ENCODE measurements around the gene MGP.

The MGP gene

DNA sequence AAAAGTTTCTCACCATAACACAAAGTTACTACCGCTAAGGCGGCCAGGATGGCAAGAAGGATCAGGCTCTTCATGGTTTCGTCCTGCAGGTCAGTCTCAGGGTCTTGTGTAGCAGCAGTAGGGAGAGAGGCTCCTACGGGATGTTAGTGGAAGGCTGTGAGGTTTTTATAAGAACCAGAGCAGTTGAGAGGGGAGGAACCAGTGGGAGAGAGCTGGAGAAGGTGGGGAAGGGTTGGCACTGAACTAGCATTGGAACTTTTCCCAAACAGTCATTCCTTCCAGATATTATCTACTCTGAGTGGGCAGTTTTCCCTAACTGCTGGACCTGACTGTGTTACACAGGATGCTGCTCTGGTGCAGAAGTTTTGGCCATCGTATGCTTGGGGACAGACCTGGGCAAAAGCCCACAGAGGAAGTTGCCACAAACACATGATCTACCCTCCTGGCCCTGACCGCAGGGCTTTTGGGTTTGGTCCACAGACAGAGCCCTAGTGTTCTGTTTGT, at the start of gene MGP:
TSS of gene MGP (minus strand) at position 137 of the 504 bp plus-strand sequence. CDS start at position 74, 63 bp downstream.
- peak; percentile 21 for DNase-seq

DNA sequence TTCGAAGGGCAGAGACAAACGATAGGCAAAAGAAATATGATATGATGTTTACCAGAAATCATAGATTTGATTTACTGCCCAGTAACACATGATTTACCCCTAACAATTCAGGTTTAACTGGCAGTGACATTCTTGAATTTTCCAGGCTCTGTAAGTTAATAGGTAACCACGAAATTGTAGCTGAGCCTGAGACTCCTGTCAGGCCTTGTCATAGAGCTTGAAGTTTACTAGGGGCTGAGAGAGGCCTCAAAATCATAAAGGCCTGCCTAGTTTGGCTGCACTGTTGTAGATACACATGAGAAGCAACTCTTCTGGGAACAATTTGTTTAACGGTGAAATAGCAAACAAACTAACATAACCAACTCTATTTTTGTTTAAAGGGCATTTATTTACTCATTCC, 49.4 kb upstream of the MGP start:
- no peak for DNase-seq

DNA sequence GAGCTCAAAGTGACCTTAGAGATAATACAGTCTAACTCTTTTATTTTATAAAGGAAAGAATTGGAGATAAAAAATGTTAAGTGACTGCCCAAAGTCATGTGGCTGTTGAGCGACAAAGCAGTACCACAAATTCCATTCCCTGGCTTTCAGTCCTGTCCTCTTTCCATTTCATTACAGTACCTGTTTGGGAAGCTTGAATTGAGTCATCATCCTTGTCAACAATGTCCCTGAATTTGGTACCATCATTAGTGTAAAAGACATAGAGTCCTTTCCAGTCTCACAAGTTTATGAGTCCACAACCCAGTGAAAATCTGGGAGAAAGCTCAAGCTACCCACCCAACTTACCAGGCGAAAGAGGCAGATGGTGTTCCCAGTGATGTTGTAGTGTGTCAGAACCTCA, 48.9 kb upstream of the MGP start:
- DNase-seq = no peak

DNA sequence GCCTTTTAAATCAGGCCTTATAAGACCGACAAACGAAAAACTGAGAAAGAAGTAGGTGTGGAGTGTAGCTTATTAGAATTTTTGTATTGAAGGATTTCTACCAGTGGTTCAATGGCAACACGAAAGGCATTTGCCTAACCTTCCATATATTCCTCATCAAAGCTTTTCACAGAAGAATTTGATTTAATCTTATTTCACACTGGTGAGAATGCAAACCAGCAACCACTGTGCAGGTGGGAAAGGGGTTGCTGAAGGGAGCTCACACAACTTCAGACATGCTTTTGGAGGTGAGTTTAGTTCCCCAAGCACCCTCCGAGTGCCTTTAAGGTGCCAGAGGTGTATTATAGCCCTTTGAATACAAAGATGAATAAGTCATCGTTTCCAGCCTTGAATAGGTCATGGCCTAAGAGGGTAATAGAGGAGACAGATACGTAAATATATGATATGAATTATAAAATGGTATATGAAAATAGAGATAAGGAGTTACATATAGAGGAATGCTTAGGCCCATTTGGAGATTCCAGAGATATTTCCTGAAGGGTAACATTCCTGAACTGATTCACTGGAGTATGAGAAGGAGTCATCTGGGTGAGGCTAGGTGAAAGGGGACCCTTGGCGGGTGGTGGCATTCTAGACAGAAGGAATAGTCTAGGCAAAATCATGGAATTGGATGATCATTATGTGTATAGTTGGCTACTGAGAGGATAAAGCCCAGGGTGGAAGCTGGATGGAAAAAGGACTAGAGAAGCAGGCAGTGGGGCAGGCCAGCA, 46.3 kb upstream of the MGP start:
- DNase-seq = no peak

DNA sequence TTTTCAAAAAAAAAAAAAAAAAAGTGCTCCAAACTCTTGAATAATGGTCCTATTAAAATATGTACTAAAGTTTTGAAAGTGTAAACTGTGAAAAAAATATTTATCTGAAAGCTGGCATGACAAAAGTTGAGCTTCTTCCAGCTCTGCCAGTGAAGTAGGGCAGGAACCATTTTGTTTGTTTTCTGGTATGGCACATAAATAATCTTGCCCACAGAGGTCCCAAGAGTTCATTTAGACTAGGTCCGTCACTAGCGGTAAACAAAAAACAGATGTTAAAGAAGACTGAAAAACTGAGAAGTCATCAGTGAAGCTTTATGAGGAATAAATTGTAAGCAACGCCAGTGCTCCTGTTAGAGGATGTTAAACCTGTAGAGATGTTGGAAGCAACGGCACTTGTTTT, 45.7 kb upstream of the MGP start:
- no peak for DNase-seq

DNA sequence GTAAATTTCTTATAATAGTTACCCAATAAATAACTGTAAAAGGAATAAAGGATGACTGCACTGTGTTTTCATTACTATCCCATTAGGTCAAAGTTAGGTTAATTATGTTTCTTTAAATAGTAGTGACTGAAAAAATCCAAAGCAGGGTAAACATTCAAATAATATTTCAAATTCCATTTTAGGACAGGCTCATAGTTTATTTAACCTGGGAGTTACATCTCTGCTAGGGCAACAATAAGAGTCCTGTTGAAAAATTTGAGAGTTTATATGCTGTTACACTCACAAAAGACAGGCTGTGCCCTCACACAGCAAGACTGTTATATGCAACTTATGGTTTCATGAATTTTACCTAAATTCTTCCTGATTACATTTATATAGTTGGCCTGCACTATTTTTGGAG, 44.6 kb upstream of the MGP start:
- DNase-seq = no peak

DNA sequence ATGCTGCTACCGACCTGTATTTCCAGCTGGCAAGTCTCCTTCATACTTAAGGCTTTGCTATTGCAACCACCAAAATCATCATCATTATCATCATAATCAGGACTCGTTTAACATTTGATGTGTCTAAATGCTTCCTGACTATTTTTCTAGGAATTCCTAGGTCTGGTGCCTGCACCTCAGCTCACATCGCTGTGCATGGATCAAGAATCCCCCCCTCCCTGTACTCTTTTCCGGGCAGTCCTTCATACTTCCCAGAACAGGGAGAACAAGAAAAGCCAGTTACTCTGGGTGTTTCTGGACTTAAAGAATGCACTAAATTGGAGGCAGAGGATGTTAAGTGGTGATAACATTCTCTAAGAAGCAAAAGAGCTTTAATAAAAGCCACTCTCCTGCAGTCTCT, 43.3 kb upstream of the MGP start:
- DNase-seq = no peak

DNA sequence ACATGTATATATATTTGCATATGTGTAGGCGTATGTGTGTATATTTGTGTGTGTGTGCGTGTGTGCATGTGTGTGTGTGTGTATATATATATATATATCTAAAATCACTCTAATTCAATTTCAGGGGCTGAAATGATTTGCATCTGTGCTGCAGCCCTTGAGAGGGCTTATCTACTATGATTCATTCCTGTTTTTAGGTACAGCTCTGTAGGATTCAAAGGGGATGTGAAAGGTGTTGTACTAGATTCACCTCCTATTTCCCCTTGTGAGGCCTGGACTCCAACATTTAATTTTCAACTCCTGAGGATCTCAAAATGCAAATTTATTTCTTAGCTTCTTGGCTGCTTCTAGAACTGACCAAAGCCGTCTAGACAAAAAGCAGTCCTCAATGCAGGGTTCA, 41.6 kb upstream of the MGP start:
- DNase-seq = no peak

DNA sequence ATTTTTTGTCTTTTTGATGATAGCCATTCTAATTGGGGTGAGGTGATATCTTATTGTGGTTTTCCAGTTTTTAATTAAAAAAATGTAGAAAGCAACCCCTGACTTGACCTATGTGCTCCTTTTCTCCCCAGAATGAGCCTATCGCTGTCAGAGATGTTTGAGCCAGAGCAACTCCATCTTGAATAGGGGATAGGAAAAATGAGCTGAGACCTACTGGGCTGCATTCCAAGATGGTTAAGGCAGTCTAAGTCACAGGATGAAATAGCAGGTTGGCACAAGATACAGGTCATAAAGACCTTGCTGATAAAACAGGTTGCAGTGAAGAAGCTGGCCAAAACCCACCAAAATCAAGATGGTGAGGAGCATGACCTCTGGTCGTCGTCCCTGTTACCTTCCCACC, 38.9 kb upstream of the MGP start:
- no peak for DNase-seq

DNA sequence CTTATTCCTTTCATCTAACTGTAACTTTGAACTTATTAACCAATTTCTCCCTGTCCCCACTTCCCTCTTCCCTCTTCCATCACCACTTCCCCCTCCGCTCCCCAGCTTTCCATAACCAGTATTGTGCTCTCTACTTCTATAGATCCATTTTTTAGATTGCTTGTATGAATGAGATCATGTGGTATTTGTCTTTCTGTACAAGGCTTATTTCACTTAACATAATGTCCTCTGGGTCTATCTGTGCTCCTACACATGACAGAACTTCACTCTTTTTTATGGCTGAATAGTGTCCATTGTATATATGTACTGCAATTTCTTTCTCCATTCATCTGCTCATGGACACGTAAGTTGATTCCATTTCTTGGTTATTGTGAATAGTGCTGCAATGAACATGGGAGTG, 38.3 kb upstream of the MGP start:
- no peak for DNase-seq

DNA sequence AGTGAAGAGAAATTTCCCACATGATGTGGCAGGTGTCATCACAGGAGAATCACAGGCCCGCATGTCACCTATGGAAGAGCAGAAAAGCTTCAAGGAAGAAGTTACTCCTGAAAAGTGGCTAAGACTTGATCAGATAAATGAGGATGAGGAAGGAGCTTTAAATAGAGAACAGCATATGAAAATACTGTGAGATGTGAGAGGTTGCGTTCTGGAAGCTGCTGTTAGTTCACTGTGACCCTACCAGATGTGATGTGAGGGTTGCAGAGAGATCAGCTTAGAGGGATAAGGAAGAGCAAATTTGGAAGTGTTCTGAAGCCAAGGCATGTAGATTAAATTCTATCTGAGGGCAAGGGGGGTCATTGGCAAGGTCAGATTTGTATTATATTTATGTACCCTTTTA, 35.6 kb upstream of the MGP start:
- DNase-seq = no peak

DNA sequence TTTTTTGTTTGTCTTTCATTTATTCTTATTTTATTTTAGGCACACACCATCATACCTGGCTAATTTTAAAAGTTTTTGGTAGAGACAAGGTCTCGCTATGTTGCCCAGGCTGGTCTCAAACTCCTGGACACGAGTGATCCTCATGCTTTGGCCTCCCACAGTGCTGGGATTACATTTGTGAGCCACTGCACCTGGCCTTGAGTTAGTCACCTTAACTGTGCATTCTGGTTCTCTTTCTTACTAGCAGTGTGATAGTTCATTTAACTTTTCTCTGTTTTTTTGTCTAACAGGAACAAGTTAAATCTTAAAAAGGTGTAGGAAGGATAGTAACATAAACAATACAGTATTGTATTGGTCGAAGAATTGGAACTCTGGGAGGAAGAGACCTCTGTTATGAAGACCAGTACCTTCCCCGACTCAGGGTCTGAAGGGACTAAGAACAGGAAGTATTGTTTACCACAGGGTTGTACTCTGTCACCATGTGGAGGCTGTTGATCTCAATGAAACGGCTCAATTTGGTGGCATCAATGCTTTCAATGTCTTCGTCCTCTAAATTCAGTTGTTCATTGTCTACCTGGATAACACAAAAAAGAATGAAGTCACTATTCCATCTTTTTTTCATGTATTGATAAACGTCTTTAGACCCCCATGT, 34.9 kb upstream of the MGP start:
- no peak for DNase-seq

DNA sequence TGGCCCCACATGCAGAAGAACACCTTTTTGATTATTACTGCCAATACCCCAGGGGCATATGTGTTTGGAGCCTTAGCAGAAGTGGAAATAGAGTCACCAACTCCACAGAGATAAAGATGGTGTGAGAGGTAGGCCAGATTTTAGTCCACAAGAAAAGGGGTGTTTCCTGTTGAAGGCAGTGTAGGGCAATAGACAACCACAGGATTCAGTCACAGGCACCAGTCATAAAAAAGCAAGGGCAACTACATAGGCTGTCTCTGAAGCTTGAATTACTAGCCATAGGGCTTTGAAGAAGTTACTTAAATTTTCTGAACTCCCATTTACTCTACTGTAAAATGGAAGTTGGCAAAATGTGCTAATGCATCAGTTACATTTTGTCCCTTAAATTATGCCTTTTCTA, 33.8 kb upstream of the MGP start:
- no peak for DNase-seq

DNA sequence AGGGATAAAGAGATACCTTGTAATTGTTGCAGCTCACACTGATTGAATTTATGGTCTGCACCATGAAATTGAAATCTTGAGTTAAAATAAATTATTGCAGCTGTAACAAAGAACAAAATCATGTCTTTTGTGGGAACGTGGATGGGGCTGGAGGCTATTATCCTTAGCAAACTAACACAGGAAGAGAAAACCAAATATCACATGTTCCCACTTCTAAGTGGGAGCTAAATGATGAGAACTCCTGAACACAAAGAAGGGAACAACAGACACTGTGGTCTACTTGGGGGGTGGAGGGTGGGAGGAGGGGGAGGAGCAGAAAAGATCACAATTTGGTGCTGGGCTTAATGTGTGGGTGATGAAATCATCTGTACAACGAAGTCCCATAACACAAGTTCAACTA, 30.1 kb upstream of the MGP start:
- DNase-seq = no peak

DNA sequence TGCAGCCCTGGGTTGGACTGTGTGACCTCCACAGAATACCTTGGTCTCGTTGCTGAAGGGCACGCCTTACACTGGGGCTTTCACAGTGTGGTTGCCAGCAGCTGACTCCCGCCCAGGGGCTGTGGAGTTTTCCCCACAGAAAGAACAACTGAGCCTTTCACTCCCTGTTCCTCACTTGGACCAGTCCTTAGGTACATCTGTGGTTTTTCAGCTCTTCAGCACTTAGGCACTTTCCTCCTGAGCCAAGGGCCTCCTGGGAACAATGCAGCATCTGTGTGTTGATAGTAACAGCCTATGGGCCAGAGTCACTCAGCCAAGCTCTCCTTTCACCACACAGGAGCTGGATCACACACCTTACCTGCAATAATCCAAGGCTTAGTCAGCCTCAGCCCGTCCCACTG, 27.7 kb upstream of the MGP start:
- no peak for DNase-seq

DNA sequence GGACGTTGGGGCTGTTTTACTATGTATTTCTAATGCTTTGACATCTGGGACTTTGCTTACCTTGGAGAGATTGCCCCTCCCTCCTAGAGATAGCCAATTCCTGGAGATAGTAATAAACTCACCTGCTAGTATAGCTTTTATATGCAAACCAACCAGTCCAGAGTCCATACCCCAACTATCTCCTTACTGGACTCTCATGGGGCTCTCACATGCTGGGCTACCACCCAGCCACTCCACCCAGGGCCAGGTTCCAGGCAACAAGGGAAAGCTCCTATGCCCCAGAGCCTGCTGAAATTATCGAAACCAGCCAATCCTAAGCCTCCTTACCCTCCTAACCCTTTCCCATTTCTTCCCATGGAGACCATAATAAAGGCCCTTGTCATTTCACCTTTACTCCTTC, 25.5 kb upstream of the MGP start:
- DNase-seq = no peak

DNA sequence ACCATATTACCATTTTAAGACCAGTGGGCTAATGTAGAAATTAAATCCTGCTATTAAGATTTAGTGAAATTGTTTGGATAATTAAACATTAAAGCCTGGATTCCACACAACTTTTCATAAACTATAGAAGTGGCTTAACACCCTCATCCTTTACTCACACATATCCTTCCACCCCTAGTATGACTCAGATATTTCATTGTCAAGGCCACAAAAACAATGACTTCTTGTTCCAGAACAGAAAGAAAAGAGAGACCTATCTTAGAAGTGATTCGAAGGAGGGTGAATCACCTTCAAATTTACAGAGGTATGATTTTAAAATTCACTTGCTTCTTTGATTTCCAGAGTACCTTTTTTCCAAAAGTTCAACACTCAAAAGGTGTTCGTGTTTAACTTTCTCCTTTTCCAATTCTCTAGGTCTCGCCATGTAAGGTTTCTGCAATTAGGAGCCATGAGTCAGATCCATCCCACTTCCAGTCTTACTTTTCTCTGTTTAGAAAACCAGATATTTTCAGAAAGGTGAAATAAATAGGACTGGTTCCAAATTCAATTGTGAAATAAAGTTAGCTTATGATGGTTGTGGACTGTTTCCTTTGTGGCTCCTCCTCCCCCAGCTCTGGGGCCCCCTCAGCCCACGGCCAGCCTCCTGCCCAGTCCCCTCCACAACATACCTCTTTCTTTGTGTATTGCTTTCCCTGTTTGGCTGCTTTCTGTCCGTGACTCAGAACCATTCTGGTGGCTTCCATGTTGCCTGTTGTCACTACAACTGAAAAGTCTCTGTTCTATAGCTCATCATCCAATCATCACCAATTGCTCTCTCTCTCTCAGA, 24.6 kb upstream of the MGP start:
- no peak for DNase-seq

DNA sequence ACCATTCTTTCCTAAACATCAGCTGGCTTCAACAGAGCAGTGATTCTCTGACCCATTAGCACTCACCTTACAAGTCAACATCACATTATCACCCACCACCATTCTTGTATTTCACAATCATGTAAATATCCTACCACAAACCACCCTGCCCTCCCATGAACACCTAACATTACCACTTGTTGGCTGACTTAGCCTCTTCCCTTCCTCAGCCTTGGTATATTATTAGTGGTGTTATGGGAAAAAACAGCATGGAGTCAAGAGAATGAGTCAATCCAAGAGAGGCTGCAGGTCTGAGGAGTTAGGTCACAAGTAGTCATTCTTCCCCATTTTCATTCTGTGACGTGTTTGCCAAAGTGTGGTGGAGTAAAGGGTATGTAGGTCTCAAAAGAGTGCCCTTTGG, 22.3 kb upstream of the MGP start:
- DNase-seq = no peak

DNA sequence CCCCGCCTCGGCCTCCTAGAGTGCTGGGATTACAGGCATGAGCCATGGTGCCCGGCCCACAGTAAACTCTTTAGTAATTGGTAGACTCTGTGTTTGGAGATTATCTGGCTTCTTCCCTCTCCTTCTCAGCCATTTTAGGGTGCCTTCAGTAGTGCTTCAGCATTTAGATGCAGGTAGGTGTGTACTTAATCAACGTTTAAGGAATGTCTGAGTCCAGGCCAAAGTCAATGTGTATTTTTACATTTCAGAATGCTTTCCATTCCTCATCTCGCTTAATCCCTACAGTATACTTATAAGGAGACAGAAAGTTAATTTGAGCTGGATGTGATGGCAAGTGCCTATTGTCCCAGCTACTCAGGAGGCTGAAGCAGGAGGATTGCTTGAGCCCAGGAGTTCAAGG, 20.5 kb upstream of the MGP start:
- DNase-seq = no peak

DNA sequence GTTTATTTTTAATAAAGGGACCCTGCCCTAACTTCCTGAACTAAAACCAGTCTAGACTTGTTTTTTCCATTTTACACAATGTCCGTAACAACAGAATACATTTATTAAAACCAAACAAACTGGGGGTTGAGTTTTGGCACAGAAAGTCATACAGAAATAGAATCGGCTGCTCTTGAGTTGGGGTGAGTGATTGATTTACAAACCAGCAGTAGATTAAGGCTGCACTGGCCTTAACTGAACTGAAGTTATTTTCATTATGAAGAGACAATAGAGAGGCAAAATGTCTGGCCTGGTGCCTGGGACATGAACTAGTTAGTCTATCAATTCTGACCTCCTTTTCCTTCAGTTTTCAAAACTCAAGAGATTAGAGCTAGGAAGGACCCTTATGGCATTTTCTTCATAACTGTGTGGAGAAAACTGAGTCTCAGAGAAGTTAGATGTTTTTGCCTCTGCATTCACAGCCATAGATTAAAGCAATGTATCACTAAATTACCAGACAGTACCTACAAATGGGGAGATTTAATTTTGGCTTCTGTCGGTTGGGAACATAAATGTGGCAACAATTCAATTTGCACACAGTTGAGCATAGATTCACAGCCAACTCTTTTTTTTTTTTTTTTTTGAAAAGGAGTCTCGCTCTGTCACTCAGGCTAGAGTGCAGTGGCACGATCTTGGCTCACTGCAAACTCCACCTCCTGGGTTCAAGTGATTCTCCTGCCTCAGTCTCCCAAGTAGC, 19.8 kb upstream of the MGP start:
- DNase-seq = peak; percentile 6

DNA sequence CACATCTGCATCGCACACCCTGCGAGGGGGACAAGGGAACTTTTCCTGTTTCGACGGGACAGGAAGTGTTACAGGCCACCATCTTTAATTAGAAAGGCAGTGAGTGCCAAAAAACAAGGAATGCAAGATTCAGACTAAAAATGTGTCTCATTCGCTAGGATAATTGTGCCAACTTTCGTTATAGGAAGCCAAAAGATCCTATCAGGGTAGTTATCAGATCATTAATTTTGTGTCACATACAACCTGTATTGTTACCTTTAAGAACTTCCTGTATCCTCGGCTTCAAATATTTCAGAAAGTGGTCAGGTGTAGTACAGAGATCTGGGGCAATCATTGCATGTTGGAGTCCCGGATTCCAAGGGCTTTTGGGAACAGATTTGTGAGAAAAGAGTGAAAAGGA, 19.2 kb upstream of the MGP start:
- no peak for DNase-seq

DNA sequence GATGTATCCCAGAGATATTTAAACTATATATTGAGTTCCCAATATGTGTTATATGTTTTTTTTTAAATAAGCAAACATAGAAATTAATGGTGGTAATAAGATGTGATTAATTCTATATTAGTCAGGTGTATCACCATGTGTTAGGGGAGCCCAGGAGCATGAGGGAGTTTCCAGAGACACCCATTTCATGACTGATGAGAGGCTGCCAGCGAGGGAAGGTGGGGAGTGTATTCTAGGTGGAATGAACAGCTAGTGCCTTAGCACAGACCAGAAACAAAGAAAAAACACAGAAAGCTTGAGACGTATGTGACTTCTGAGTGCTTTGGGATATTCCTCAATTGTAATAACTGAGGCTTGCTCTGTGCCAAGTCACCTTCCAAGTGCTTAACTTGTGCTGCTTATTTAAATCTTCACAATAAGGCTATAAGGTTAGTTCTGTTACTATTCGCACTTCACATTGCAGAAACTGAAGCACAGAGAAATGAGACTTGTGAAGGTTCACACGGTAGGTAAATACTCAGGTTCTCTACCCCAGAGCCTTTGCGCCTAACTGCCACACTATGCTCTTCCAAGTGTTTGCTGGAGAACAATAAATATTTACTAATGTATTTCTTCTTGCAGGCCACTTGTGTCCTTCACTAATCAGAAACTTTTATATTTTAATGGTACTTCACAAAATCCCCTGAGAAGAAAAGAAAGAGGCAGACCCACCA, 17.9 kb upstream of the MGP start:
- no peak for DNase-seq
